ENCODE measurements around the gene GRID2.

GRCh38 chr4:92968996-92969395 lies 665.2 kb downstream of the GRID2 start:
- TF ChIP-seq, protein P1, sequence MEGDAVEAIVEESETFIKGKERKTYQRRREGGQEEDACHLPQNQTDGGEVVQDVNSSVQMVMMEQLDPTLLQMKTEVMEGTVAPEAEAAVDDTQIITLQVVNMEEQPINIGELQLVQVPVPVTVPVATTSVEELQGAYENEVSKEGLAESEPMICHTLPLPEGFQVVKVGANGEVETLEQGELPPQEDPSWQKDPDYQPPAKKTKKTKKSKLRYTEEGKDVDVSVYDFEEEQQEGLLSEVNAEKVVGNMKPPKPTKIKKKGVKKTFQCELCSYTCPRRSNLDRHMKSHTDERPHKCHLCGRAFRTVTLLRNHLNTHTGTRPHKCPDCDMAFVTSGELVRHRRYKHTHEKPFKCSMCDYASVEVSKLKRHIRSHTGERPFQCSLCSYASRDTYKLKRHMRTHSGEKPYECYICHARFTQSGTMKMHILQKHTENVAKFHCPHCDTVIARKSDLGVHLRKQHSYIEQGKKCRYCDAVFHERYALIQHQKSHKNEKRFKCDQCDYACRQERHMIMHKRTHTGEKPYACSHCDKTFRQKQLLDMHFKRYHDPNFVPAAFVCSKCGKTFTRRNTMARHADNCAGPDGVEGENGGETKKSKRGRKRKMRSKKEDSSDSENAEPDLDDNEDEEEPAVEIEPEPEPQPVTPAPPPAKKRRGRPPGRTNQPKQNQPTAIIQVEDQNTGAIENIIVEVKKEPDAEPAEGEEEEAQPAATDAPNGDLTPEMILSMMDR (IDR thresholded peaks at IDR 0.05): no peak
- TF ChIP-seq EP300 (IDR thresholded peaks at IDR 0.05): no peak

Measured in tibial nerve (tissue), 4 donors.